ENCODE measurements around the gene CPXM2.

The CPXM2 gene

DNA sequence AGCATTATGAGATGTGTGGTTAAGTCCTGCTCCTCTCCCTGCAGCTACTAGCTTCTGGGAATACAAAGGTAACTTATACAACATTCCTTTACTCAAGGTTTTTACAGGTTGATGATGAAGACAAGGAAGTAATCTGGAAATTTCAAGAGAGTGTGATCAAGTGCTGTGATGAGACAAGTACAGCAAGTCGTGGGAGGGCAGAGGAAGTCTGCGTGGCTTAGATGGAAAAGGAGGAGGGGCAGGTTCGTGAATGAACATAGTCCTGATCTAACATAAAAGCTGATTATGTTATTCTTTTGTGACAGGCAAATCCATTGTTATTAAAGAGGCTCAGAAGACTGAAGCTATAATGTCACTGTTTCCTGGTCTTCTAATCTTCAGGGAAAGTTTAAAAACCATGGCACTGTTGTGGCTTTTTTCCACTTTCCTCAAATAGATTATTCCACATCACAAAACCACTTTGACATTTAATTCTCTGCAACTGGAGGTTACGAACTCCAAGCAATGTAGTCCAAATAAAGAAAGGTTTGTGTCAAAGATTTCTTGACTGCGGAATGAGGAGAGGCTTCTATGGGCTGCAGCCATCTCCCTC is 84.1 kb downstream of the CPXM2 start:
- no peak overlapping the region for H3K9ac ChIP-seq (ENCODE audit: low read length)

GRCh38 chr10:123804716-123805115 is 86.9 kb downstream of the CPXM2 start:
- Histone ChIP-seq H3K9me3 (ENCODE audit: insufficient read depth, low read length) (no peaks in the 10 kb centered on the region), H3K4me3 (ENCODE audit: insufficient read depth, low read length, poor library complexity, severe bottlenecking) (no peak overlapping the region), H3K4me2 (ENCODE audit: low read depth, low read length, poor library complexity, severe bottlenecking) (no peak overlapping the region), H3K27me3 (ENCODE audit: low read length) (peaks cover 3% of the 10 kb centered on the region; the same call in 1 of the 2 replicates), H3K36me3 (ENCODE audit: low read length) (no peaks in the 10 kb centered on the region), H4K20me1 (ENCODE audit: low read depth, low read length) (no peaks in the 10 kb centered on the region), H3K9me2 (replicated peaks; ENCODE audit: insufficient read depth, low read length) (no peaks in the 10 kb centered on the region), H3K9ac (ENCODE audit: low read length) (no peak overlapping the region), H3K27ac (ENCODE audit: low read depth, low read length) (no peak overlapping the region), H3F3A (ENCODE audit: insufficient read depth) (no peaks in the 10 kb centered on the region), H2AFZ (ENCODE audit: low read depth, low read length, severe bottlenecking) (no peak overlapping the region), H3K79me2 (ENCODE audit: insufficient read depth, low read length) (no peaks in the 10 kb centered on the region)
- TF ChIP-seq EZH2phosphoT487 (conservative IDR thresholded peaks at IDR 0.05; ENCODE audit: low read length): no peak
- TF ChIP-seq CTCF (IDR thresholded peaks at IDR 0.05; ENCODE audit: insufficient read depth, low read length, poor library complexity, severe bottlenecking): no peak

More for the DNA sequence above, 84.1 kb downstream of the CPXM2 start:
- Histone ChIP-seq H3K9me3 (ENCODE audit: insufficient read depth, low read length) (no peaks in the 10 kb centered on the region), H2AFZ (ENCODE audit: low read depth, low read length, severe bottlenecking) (no peak overlapping the region), H3K79me2 (ENCODE audit: insufficient read depth, low read length) (no peaks in the 10 kb centered on the region), H3K4me2 (ENCODE audit: low read depth, low read length, poor library complexity, severe bottlenecking) (no peak overlapping the region), H3K27me3 (ENCODE audit: low read length) (no peaks in the 10 kb centered on the region; the same call in 1 of the 2 replicates), H4K20me1 (ENCODE audit: low read depth, low read length) (no peaks in the 10 kb centered on the region), H3K9me2 (replicated peaks; ENCODE audit: insufficient read depth, low read length) (no peaks in the 10 kb centered on the region), H3K27ac (ENCODE audit: low read depth, low read length) (no peak overlapping the region), H3K36me3 (ENCODE audit: low read length) (no peaks in the 10 kb centered on the region), H3K4me3 (ENCODE audit: insufficient read depth, low read length, poor library complexity, severe bottlenecking) (no peak overlapping the region), H3F3A (ENCODE audit: insufficient read depth) (no peaks in the 10 kb centered on the region)
- TF ChIP-seq CTCF (IDR thresholded peaks at IDR 0.05; ENCODE audit: insufficient read depth, low read length, poor library complexity, severe bottlenecking): no peak
- no peak for TF ChIP-seq EZH2phosphoT487 (conservative IDR thresholded peaks at IDR 0.05; ENCODE audit: low read length)

DNA sequence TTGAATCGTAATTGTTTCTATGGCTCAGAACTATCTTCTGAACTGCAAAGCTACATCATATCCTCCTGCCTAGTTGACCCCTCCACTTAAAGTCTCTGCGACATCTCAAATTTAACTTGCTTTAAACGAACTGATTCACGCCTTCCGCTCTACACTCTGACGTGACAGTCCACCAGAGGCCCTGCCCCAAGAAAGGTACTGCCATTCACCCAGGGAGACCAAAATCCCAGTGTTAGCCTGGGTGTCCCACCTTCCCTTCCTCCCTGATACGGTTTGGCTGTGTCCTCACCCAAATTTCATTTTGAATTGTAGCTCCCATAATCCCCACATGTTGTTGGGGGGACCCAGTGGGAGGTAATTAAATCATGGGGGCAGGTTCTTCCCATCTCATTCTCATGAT is 90.8 kb downstream of the CPXM2 start:
- Histone ChIP-seq H3K4me3 (ENCODE audit: insufficient read depth, low read length, poor library complexity, severe bottlenecking) (no peak overlapping the region), H3K9me2 (replicated peaks; ENCODE audit: insufficient read depth, low read length) (no peaks in the 10 kb centered on the region), H4K20me1 (ENCODE audit: low read depth, low read length) (no peaks in the 10 kb centered on the region), H3K9me3 (ENCODE audit: insufficient read depth, low read length) (no peaks in the 10 kb centered on the region), H3K79me2 (ENCODE audit: insufficient read depth, low read length) (no peaks in the 10 kb centered on the region), H3K36me3 (ENCODE audit: low read length) (no peaks in the 10 kb centered on the region), H3K9ac (ENCODE audit: low read length) (no peak overlapping the region), H2AFZ (ENCODE audit: low read depth, low read length, severe bottlenecking) (no peak overlapping the region), H3K4me2 (ENCODE audit: low read depth, low read length, poor library complexity, severe bottlenecking) (no peak overlapping the region), H3K27ac (ENCODE audit: low read depth, low read length) (no peak overlapping the region), H3F3A (ENCODE audit: insufficient read depth) (no peaks in the 10 kb centered on the region), H3K27me3 (ENCODE audit: low read length) (peaks cover 3% of the 10 kb centered on the region; the same call in 1 of the 2 replicates)
- TF ChIP-seq EZH2phosphoT487 (conservative IDR thresholded peaks at IDR 0.05; ENCODE audit: low read length) (no peak), CTCF (IDR thresholded peaks at IDR 0.05; ENCODE audit: insufficient read depth, low read length, poor library complexity, severe bottlenecking) (no peak)

Measured in SU-DHL-6 (cell line).